ENCODE results near the gene VPS13A. TPM values are rescaled to one million over a fixed set of nuclear protein-coding genes. Genes with fewer than 3 reads are reported as not detected.

The VPS13A gene
- total RNA-seq, 1 donor from 2014 or later, result 18.8 TPM

DNA sequence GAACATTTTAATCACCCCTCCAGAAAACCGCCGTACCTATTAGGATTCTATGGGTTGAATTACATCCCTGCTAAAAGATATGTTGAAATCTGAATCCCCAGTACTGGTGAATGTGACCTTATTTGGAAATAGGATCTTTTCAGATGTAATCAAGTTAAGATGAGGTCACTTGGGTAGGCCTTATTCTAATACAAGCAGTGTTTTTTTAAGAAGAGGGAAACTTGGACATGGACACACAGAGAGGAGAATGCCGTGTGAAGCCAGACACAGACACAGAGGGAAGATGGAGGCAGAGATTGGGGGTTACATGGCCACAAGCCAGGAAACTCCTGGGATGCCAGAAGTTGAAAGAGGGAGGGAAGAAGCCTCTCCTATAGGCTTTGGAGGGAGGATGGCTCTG is 287.3 kb downstream of the VPS13A start:
- intact Hi-C loops (cut with DNase I), result loop anchor here (10.0 kb wide), 1 partner anchor 180 kb away; the partner anchor contains the start of gene GNA14
- Histone ChIP-seq H3K27ac (no peak overlapping the region), H3K9me3 (no peaks in the 10 kb centered on the region), H3K4me3 (no peak overlapping the region), H3K36me3 (no peaks in the 10 kb centered on the region), H3K27me3 (no peaks in the 10 kb centered on the region), H3K4me1 (no peaks in the 10 kb centered on the region)
- TF ChIP-seq, protein P1, sequence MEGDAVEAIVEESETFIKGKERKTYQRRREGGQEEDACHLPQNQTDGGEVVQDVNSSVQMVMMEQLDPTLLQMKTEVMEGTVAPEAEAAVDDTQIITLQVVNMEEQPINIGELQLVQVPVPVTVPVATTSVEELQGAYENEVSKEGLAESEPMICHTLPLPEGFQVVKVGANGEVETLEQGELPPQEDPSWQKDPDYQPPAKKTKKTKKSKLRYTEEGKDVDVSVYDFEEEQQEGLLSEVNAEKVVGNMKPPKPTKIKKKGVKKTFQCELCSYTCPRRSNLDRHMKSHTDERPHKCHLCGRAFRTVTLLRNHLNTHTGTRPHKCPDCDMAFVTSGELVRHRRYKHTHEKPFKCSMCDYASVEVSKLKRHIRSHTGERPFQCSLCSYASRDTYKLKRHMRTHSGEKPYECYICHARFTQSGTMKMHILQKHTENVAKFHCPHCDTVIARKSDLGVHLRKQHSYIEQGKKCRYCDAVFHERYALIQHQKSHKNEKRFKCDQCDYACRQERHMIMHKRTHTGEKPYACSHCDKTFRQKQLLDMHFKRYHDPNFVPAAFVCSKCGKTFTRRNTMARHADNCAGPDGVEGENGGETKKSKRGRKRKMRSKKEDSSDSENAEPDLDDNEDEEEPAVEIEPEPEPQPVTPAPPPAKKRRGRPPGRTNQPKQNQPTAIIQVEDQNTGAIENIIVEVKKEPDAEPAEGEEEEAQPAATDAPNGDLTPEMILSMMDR (IDR thresholded peaks at IDR 0.05), result no peak
- no peak for DNase-seq (ENCODE audit: low spot score in 2 of 2)

DNA sequence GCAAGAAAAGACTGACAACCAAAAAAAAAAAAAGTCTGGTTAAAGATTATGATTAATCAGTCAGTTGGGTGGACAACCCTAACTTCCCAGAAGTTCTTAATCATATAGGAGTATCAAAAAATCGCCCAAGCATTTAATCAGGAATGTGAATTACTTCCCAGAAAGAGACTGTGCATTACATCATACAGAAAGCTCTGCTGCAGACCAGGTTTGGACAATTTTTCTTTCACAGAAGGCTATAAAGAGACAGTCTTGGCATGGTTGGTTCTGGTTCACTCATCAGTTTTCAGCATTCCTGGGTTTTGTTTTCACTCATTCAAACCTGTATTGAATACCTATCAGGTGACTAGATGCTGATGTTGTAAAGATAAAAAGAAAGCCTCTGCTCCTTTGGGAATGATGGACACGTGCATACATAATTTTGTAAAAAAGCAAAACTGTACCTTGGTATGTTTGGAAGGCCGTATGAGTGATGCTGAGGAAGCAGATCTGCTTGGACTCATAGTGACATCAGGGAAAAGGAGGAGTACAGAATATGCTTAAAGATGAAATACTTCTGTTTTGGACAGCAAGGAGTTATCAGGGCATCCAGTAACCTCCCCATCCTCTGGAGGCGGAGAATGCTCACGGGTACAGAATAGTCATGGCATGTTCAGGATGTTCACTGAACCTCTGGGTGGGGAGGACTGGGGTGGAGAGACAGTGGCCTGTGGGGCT is 292.3 kb downstream of the VPS13A start:
- Histone ChIP-seq H3K27ac (no peak overlapping the region), H3K27me3 (no peaks in the 10 kb centered on the region), H3K4me3 (no peak overlapping the region), H3K36me3 (no peaks in the 10 kb centered on the region), H3K9me3 (peaks cover 0 to 9% of the 10 kb centered on the region in 2 donors), H3K4me1 (no peaks in the 10 kb centered on the region)
- TF ChIP-seq, protein P1 (IDR thresholded peaks at IDR 0.05), result no peak
- intact Hi-C loops (cut with DNase I), result loop anchor here (10.0 kb wide), 1 partner anchor 175 kb away; the partner anchor contains the start of gene GNA14
- DNase-seq (ENCODE audit: low spot score in 2 of 2), result no peak

Other genes with a start within 250 kb of the VPS13A start
- gene FOXB2, start 157.9 kb upstream of the VPS13A start, total RNA-seq, result not detected

All from ascending aorta (tissue), 2 donors.